Erythroblast (primary cell): ENCODE data around the gene TRPV4.

Source experiments
- GATA1 ChIP-seq: IDR thresholded peaks from 2 replicates; pipeline ENCODE4 v1.6.1; 2011; ENCODE audit warnings: low read depth, mild to moderate bottlenecking, control low read depth, low read length, moderate library complexity
- POLR2A ChIP-seq: IDR thresholded peaks from 2 replicates; pipeline ENCODE4 v1.6.1; 2011; ENCODE audit warnings: mild to moderate bottlenecking, low read length

GRCh38 chr12:109870648-109871047 lies 37.5 kb upstream of the TRPV4 start:
- TF ChIP-seq POLR2A, result no peak
- TF ChIP-seq GATA1, result no peak
